ENCODE measurements around the gene DONSON. TPM values are rescaled to one million over a fixed set of nuclear protein-coding genes. Genes with fewer than 3 reads are reported as not detected.
A peak's percentile ranks its signal among the peaks of the same experiment; 100 is the strongest.

Gene DONSON
- total RNA-seq, 2 experiments from 2014 or later: 36.8 to 41.5 TPM

GRCh38 chr21:33598051-33598450, 9.6 kb upstream of the DONSON start:
- TF ChIP-seq CTCF (IDR thresholded peaks at IDR 0.05): no peak
- ATAC-seq (no peak), DNase-seq (no peak)
- POLR2A ChIA-PET: no interaction called here
- no peaks in the 10 kb centered on the region for H3K9me3 Mint-ChIP-seq
- H3K36me3 Mint-ChIP-seq (ENCODE audit: low read depth): peaks cover 21% of the 10 kb centered on the region
- no peak overlapping the region for H3K27ac Mint-ChIP-seq
- H3K4me1 Mint-ChIP-seq (ENCODE audit: low read depth): no peaks in the 10 kb centered on the region
- CTCF ChIA-PET: interaction anchor here (1.1 to 2.9 kb wide), 2 partner anchors 9 to 10 kb away, joined by 3 to 17 read pairs; partner anchors contain the start of gene DONSON
- H3K4me3 Mint-ChIP-seq: no peak overlapping the region
- intact Hi-C loops (cut with micrococcal nuclease): no loop called here
- H3K27me3 Mint-ChIP-seq: no peaks in the 10 kb centered on the region

- ChIA-PET POLR2A (interaction anchor here (0.5 to 2.6 kb wide), 11 partner anchors 14 to 57 kb away, joined by 3 to 24 read pairs (median 4); partner anchors contain the start of gene SON), CTCF (interaction anchor here (1.0 to 2.7 kb wide), 10 partner anchors 9 to 227 kb away, joined by 3 to 36 read pairs (median 4); no protein-coding TSS in a partner anchor)
- H3K27me3 Mint-ChIP-seq: no peaks in the 10 kb centered on the region
- peak overlapping the region; percentile 80 for H3K27ac Mint-ChIP-seq
- H3K36me3 Mint-ChIP-seq (ENCODE audit: low read depth): peaks cover 17% of the 10 kb centered on the region
- peak; percentile 46 for DNase-seq
- TF ChIP-seq CTCF (IDR thresholded peaks at IDR 0.05): no peak
- H3K9me3 Mint-ChIP-seq: no peaks in the 10 kb centered on the region
- H3K4me3 Mint-ChIP-seq: peak overlapping the region; percentile 93
- peaks cover 15% of the 10 kb centered on the region for H3K4me1 Mint-ChIP-seq (ENCODE audit: low read depth)
- peak; percentile 25 for ATAC-seq
- intact Hi-C loops (cut with micrococcal nuclease): no loop called here
These were observed 546 bp downstream of the DONSON start for GRCh38 chr21:33587792-33588484.

GRCh38 chr21:33586927-33587326, 1.6 kb downstream of the DONSON start:
- H3K9me3 Mint-ChIP-seq: no peaks in the 10 kb centered on the region
- DNase-seq: no peak
- TF ChIP-seq CTCF (IDR thresholded peaks at IDR 0.05): no peak
- POLR2A ChIA-PET: interaction anchor here (1.0 to 1.6 kb wide), 3 partner anchors 19 to 107 kb away, joined by 3 to 4 read pairs (median 3); partner anchors contain the start of genes SON and TMEM50B
- peaks cover 15% of the 10 kb centered on the region for H3K4me1 Mint-ChIP-seq (ENCODE audit: low read depth)
- no peaks in the 10 kb centered on the region for H3K27me3 Mint-ChIP-seq
- intact Hi-C loops (cut with micrococcal nuclease): no loop called here
- H3K36me3 Mint-ChIP-seq (ENCODE audit: low read depth): peaks cover 20% of the 10 kb centered on the region
- no peak for ATAC-seq
- peak overlapping the region; percentile 57 for H3K4me3 Mint-ChIP-seq
- CTCF ChIA-PET: interaction anchor here (1.5 kb wide), 1 partner anchor 19 kb away, joined by 11 read pairs; no protein-coding TSS in a partner anchor
- H3K27ac Mint-ChIP-seq: no peak overlapping the region

- ATAC-seq: no peak
- TF ChIP-seq CTCF (IDR thresholded peaks at IDR 0.05): no peak
- DNase-seq: no peak
- ChIA-PET POLR2A (no interaction called here), CTCF (interaction anchor here (1.3 to 7.4 kb wide), 2 partner anchors 21 to 30 kb away, joined by 3 to 38 read pairs; no protein-coding TSS in a partner anchor)
- Mint-ChIP-seq H3K4me3 (no peak overlapping the region), H3K27ac (no peak overlapping the region), H3K4me1 (ENCODE audit: low read depth) (peaks cover 16% of the 10 kb centered on the region), H3K9me3 (no peaks in the 10 kb centered on the region), H3K36me3 (ENCODE audit: low read depth) (peaks cover 26% of the 10 kb centered on the region), H3K27me3 (no peaks in the 10 kb centered on the region)
- intact Hi-C loops (cut with micrococcal nuclease): no loop called here
These were observed 4.0 kb downstream of the DONSON start for GRCh38 chr21:33584455-33584854.
